Ectodermal cell (in vitro differentiated cells): Measurements from ENCODE around the gene LRRFIP1.
"Not testable (repeated sequence)": the region's sequence is repeated elsewhere in the genome, so short reads cannot be mapped to it uniquely, and the experiment has no call there.

Source experiments
- H3K27ac ChIP-seq: 2 replicates; pipeline ENCODE4 v1.7.0; 2013; ENCODE audit warnings: mild to moderate bottlenecking, low read depth, low read length; ENCODE audit not compliant: insufficient read depth, poor library complexity, severe bottlenecking
- H3K27me3 ChIP-seq: 2 replicates; pipeline ENCODE4 v1.7.0; 2013; ENCODE audit warnings: mild to moderate bottlenecking, low read length; ENCODE audit not compliant: insufficient read depth, control insufficient read depth, poor library complexity, severe bottlenecking
- H3K36me3 ChIP-seq: one replicate; pipeline ENCODE4 v1.7.0; 2013; ENCODE audit warnings: low read length; ENCODE audit not compliant: control insufficient read depth, insufficient read depth
- H3K4me1 ChIP-seq: one replicate; pipeline ENCODE4 v1.7.0; 2013; ENCODE audit warnings: low read length; ENCODE audit not compliant: control insufficient read depth, insufficient read depth
- H3K4me3 ChIP-seq: 2 replicates; pipeline ENCODE4 v1.7.0; 2013; ENCODE audit warnings: low read depth, low read length, control low read depth; ENCODE audit not compliant: insufficient read depth
- H3K9me3 ChIP-seq: 2 replicates; pipeline ENCODE4 v1.7.0; 2013; ENCODE audit warnings: mild to moderate bottlenecking, low read length, moderate library complexity; ENCODE audit not compliant: control insufficient read depth
- WGBS, 2 experiments: methylation state at CpG; one replicate each; pipeline ENCODE4 v1.1.7; 2013; ENCODE audit warnings: missing lambda C conversion rate in 2 of 2; 5-methylcytosine and 5-hydroxymethylcytosine counted together

LRRFIP1 gene

GRCh38 chr2:237774811-237775553, 147.6 kb downstream of the LRRFIP1 start:
- 86 to 87% methylated on average over 13 of the region's 13 CpGs for WGBS, 2 experiments
- H3K36me3 ChIP-seq = no peaks in the 10 kb centered on the region
- H3K27ac ChIP-seq = no peak overlapping the region
- H3K4me3 ChIP-seq = no peak overlapping the region
- no peaks in the 10 kb centered on the region for H3K27me3 ChIP-seq
- peaks cover 10% of the 10 kb centered on the region for H3K4me1 ChIP-seq
- H3K9me3 ChIP-seq = no peaks in the 10 kb centered on the region

DNA sequence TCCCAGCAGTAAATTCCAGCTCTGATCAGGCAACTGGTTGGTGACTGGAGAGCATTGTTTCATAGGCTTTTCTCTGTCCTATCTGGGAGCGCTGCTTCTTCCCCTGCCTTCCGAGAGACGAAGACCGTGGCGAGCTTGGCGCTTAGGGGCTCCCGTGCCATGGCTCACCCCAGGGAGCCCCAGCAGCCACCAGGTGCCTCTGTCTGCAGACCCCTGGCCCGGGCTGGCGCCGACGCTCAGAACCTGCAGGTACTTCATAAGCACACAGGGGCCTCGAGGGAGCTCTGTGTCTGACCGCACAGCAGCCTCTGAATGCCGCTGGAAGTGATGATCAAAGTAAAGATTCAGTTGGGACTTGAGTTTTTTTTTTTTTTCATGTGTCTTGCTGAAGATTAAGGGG, 152.1 kb downstream of the LRRFIP1 start:
- 93 to 97% methylated on average over 14 of the region's 14 CpGs for WGBS, 2 experiments
- Histone ChIP-seq H3K36me3 (no peaks in the 10 kb centered on the region), H3K27me3 (no peaks in the 10 kb centered on the region), H3K27ac (no peak overlapping the region), H3K4me1 (no peaks in the 10 kb centered on the region), H3K4me3 (no peak overlapping the region), H3K9me3 (no peaks in the 10 kb centered on the region)

DNA sequence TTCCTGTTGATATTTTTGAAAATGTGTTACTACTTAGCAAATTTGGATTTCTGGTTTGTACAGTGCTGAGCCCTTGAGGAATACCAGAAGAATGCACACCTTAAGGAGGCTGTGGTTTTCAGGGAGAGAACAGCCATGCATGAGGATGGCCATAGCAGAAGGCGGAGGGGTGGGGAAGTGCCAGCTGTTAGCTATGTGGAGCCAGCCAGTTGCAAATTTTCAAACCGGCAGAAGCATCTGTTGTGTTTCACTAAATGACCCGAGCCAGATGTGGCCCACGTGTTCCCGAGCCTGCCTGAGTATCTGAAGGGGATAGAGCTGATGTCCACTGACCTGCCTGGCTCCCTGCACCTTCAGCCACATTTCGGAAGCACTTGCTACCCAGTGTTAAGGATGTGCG, 154.8 kb downstream of the LRRFIP1 start:
- H3K27me3 ChIP-seq = no peaks in the 10 kb centered on the region
- 84 to 89% methylated on average over 7 of the region's 7 CpGs for WGBS, 2 experiments
- H3K27ac ChIP-seq = no peak overlapping the region
- no peak overlapping the region for H3K4me3 ChIP-seq
- H3K36me3 ChIP-seq = no peaks in the 10 kb centered on the region
- no peaks in the 10 kb centered on the region for H3K9me3 ChIP-seq
- no peaks in the 10 kb centered on the region for H3K4me1 ChIP-seq

DNA sequence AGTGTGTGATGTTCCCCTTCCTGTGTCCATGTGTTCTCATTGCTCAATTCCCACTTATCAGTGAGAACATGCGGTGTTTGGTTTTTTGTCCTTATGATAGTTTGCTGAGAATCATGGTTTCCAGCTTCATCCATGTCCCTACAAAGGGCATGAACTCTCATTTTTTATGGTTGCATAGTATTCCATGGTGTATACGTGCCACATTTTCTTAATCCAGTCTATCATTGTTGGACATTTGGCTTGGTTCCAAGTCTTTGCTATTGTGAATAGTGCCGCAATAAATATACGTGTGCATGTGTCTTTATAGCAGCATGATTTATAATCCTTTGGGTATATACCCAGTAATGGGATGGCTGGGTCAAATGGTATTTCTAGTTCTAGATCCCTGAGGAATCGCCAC, 156.3 kb downstream of the LRRFIP1 start:
- not testable (repeated sequence) for H3K36me3 ChIP-seq, H3K9me3 ChIP-seq, H3K4me3 ChIP-seq, H3K27me3 ChIP-seq, H3K4me1 ChIP-seq, H3K27ac ChIP-seq
- WGBS, 2 experiments = 98 to 100% methylated on average over 1 to 2 of the region's 5 CpGs

GRCh38 chr2:237786936-237787335, 159.5 kb downstream of the LRRFIP1 start:
- Histone ChIP-seq H3K4me3 (no peak overlapping the region), H3K36me3 (no peaks in the 10 kb centered on the region), H3K27me3 (no peaks in the 10 kb centered on the region), H3K27ac (no peak overlapping the region), H3K4me1 (no peaks in the 10 kb centered on the region), H3K9me3 (no peaks in the 10 kb centered on the region)
- 92 to 93% methylated on average over 4 of the region's 4 CpGs for WGBS, 2 experiments

GRCh38 chr2:237790353-237790752, 163.0 kb downstream of the LRRFIP1 start:
- H3K36me3 ChIP-seq = no peaks in the 10 kb centered on the region
- WGBS, 2 experiments = 89 to 94% methylated on average over 4 of the region's 4 CpGs

GRCh38 chr2:237791977-237792727, 164.8 kb downstream of the LRRFIP1 start:
- no peaks in the 10 kb centered on the region for H3K4me1 ChIP-seq
- H3K27me3 ChIP-seq = no peaks in the 10 kb centered on the region
- no peaks in the 10 kb centered on the region for H3K36me3 ChIP-seq
- H3K4me3 ChIP-seq = no peak overlapping the region
- WGBS, 2 experiments = 79 to 81% methylated on average over 6 of the region's 6 CpGs
- H3K27ac ChIP-seq = no peak overlapping the region
- no peaks in the 10 kb centered on the region for H3K9me3 ChIP-seq

More at GRCh38 chr2:237790353-237790752, 163.0 kb downstream of the LRRFIP1 start:
- Histone ChIP-seq H3K27ac (no peak overlapping the region), H3K4me1 (no peaks in the 10 kb centered on the region), H3K4me3 (no peak overlapping the region), H3K9me3 (no peaks in the 10 kb centered on the region), H3K27me3 (no peaks in the 10 kb centered on the region)

DNA sequence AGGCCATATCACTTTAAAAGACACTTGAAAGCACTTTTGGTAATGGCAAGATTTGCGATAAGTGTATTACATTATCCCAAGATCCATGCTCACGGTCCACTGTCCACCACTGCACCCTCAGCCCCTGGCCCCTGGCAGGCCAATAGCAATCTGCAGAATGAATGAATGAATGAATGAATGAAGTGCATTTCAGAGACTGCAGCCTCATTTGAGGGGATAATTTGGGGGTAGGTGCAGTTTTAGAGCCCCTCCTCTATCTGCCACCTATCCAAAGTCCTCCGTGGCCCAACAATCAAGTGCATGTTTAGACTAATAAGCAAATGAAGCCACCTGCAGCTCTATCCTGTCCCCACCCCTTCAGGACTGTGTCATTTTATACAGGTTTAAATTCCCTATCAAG, 169.9 kb downstream of the LRRFIP1 start:
- no peaks in the 10 kb centered on the region for H3K9me3 ChIP-seq
- H3K27me3 ChIP-seq = no peaks in the 10 kb centered on the region
- no peaks in the 10 kb centered on the region for H3K4me1 ChIP-seq
- WGBS, 2 experiments = 91 to 98% methylated on average over 3 of the region's 3 CpGs
- no peak overlapping the region for H3K27ac ChIP-seq
- H3K4me3 ChIP-seq = no peak overlapping the region
- no peaks in the 10 kb centered on the region for H3K36me3 ChIP-seq

DNA sequence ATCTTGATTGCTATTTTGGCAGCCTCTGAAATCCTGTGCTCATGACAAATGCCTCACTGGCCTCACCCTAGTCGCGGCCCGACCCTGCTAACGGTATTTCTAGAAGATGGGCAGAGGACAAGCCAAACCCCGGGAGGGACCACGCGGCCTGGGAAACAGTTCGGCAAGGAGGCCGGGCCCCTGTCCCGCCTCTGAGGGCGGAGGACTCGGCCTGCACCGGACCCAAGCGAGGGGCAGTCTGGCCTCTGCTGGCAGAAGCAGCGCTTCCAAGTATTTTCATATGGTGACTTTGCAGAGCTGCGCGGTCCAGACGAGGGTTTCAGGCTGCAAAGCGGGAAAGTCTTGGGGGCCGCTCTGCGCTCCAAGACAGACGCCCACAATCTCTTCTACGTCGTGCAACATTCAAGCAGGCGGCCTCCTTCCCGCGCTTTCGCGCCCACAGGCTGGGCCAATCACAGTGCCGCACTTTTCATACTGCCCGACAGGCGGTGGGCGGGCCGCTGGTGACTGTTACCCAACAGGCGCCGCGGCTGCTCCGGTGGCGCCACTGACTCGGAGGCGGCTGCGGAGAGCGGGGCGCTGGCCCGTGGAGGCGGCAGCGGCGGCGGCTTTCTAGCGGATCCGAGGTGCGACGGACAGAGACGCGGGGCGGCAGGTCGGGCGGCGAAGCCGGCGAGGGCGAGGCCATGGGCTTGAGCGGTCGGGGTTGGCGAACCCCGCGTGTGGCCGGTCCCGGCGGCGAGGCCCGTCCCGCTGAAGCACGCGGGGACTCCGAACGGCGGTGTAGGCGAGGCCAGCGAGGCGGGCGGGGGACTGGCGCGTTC, 171.1 kb downstream of the LRRFIP1 start, which contains the start of gene RBM44:
Gene RBM44 (plus strand): TSS at position 544 of the 824 bp plus-strand sequence. CDS start 14,831 bp downstream, outside the sequence.
- H3K36me3 ChIP-seq = no peaks in the 10 kb centered on the region
- H3K27ac ChIP-seq = no peak within 1 kb of the TSS
- no peaks in the 10 kb centered on the region for H3K4me1 ChIP-seq
- H3K4me3 ChIP-seq = no peak within 1 kb of the TSS
- H3K9me3 ChIP-seq = no peaks in the 10 kb centered on the region
- no peaks in the 10 kb centered on the region for H3K27me3 ChIP-seq
- WGBS, 2 experiments = 96% methylated on average over 84 of the region's 84 CpGs

- Histone ChIP-seq H3K27me3 (no peaks in the 10 kb centered on the region), H3K4me1 (no peaks in the 10 kb centered on the region), H3K27ac (no peak overlapping the region), H3K36me3 (no peaks in the 10 kb centered on the region), H3K4me3 (no peak overlapping the region), H3K9me3 (no peaks in the 10 kb centered on the region)
- 97 to 98% methylated on average over 34 of the region's 34 CpGs for WGBS, 2 experiments
Observed at GRCh38 chr2:237799060-237799428, 171.7 kb downstream of the LRRFIP1 start.
